COLO668 (cell line): ENCODE results near the gene DNAAF1.
"Not testable (repeated sequence)": the region's sequence is repeated elsewhere in the genome, so short reads cannot be mapped to it uniquely, and the experiment has no call there.

Source experiments
- DNase-seq: peaks from one replicate; lab custom pipeline; 2025; ENCODE audit not compliant: unreplicated experiment; lab: John Stamatoyannopoulos, UW

The DNAAF1 gene

DNA sequence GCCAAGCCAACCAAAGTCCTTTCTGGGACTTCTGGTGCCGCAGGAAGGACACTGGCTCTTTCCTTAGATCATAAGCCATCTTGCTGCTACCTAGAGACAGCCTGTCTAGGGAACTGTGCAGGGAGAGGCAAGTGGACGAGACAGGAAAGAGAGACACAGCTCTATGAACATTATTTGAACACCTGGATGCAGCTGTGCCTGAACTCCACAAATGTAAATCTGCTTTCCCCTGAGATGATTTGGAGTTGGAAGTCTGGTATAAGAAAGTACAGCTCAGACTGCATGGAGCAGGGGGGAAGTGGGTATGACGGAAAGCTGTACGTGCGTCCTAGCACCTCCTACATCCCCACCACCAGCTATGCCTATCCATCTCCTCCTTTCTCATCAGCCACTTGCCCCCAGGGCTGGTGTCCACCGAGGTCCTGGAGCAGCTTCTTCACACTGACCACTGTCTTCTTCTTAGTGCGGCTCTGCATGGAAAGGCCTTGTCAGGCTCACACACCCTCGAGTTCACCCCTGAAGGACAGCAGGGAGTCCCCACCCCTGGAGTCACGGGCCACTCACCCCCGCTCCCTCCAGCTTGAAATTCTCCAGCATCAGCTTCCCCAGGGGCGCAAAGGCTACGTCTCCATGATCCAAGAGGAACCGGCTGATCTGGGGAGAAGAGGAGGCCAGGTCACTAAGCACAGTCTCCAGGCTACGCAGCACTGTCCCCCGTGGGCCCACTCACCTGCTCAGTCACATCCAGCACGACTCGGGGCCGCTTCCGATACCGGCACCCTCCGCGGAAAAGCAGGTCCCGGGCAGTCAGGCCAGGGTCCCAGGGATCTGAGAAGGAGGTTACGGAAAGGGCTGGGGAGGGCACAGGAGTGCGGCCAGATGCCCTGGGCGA, 37.8 kb downstream of the DNAAF1 start:
- no peak for DNase-seq

DNA sequence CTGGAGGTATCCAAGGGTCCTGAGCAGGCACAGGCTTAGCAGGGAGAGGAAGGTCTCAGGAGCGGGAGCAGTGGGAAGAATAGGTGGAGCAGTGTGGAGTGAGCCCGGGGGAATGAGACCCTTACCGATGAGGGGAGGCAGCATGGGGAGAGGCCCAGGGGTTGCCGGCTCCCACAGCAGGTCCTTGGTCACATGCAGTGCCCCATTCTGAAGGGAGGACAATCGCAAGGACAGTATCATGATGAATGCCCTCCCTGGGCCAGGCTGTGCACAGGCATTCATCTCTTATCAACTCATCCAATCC, 38.4 kb downstream of the DNAAF1 start:
- DNase-seq, result no peak

GRCh38 chr16:84183911-84184591, 38.9 kb downstream of the DNAAF1 start:
- DNase-seq, result no peak

DNA sequence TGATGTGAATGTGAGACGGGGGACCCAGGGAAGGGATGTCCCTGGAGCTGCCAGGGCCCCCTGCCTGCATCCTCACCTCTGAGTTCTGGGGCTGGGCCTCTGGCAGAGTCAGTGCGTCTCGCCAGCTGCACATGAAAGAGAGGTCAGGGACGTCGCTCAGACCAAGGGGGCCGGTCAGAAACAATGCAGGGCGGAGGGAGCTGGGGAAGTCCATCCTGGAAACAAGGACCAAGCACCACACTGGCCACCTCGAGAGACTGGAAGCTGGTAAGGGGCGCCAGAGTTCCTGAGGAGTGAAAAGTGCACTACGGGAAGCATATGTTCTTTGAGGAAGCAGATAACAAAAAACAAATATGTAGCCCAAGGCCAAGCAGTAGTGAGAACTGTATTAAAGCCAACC, 39.7 kb downstream of the DNAAF1 start:
- no peak for DNase-seq

DNA sequence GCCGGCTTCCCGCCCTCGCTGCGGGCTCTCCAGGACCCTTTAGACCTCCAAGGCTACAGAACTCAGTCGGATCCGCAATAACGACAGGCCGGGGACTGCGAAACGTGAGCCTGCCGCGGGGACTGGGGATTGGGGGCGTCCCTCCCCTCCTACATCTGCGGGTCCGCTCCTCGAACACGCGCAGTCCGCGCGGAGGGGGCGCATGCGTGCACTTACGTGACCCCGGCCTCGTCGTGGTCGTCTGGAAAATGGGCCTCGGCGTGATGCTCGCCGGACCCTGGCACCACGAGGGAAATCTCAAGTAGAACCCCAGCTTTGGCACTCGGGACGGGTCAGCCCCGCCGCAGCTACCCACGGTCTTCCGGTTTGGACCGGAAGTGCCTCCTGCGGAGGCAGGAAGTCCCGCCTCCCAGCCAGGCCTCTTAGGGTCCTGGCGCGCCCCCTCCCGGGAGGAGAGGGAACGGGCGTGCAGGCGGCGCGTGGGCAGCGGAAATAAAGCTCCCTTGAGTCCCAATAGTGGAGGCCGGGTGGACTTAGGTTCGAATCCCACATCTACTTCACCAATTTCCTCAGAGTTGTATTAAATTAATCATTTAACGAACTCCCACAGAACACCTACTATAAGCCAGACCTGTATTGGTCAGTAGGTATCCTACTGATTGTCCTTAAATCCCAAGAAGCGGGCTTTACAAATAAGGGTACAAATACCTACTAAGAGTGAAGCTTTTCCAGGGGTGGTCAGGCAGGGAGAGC, 41.8 kb downstream of the DNAAF1 start, which contains the start of gene TAF1C:
TSS of gene TAF1C (minus strand) at position 373 of the 753 bp plus-strand sequence. CDS start 2,069 bp downstream, outside the sequence.
- DNase-seq, result peak; percentile 95

GRCh38 chr16:84190731-84191388, 45.8 kb downstream of the DNAAF1 start, which contains the start of gene ADAD2:
Gene ADAD2, plus strand, starts transcription at chr16:84191157. Its CDS starts 74 bp downstream, at chr16:84191231.
- DNase-seq, result no peak

DNA sequence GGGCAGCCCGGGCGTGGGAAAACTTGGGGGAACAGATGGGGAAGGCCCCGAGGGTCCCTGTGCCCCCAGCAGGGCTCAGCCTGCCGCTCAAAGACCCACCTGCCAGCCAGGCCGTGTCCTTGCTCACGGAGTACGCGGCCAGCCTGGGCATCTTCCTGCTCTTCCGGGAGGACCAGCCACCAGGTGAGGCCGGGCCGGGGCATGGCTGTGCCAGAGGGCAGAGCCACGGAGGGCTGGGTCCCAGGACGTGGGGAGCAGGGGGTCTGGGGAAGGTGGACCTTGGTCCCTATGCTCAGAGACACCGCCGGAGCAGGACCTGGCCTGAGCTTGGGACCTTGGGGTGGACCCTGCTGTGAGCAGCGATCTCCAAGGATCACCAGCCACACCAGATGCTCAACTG, 46.4 kb downstream of the DNAAF1 start:
- DNase-seq, result no peak

- DNase-seq, result no peak
Measured at GRCh38 chr16:84193480-84193879, 48.4 kb downstream of the DNAAF1 start.

DNA sequence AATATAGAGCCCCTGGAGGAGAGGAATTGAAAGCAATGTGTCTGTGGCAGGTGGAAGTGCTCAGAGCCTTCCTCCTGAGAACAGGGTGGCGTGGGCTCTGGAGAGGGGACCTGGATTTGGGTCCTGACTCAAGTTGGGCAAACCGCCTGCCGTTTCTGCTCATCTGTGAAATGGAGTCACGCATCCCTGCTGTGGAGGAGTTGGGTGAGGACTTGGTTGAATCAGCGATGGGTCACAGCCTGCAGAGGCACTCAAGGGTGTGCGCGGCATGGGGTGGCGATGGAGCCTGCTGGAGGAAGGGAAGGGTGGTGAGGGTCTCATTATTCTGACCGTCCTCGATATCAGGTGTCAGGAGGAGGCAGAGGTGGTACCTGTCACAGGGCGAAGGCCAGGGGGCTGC, 48.9 kb downstream of the DNAAF1 start:
- no peak for DNase-seq

DNA sequence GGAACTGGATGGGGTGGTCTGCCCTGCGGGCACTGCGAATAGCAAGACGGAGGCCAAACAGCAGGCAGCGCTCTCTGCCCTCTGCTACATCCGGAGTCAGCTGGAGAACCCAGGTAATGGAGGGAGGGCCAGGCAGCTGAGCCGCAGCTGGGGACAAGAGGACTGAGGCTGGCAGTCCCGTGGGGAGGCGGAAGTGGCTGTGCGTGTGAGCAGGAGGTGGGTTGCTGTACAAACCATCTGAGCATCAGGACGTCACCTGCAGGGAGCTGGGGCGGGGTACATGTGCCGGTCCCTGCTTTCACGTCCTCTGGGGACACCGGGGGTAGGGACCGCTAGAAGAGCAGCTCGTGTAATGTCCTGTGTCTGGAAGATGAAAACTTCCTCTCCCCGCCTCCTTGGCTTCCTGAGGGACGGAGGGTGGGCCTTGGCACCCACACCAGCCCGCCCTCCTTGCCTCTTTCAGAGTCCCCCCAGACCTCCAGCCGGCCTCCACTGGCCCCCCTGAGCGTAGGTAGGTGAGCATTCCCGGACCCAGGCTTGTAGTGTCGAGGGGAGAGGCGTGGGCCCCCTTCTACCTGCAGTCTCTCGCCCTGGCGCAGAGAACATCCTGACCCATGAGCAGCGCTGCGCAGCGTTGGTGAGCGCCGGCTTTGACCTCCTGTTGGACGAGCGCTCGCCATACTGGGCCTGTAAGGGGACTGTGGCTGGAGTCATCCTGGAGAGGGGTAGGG, 49.5 kb downstream of the DNAAF1 start:
- peak; percentile 58 for DNase-seq

- DNase-seq, result no peak
Measured at GRCh38 chr16:84195201-84196093, 50.3 kb downstream of the DNAAF1 start.

DNA sequence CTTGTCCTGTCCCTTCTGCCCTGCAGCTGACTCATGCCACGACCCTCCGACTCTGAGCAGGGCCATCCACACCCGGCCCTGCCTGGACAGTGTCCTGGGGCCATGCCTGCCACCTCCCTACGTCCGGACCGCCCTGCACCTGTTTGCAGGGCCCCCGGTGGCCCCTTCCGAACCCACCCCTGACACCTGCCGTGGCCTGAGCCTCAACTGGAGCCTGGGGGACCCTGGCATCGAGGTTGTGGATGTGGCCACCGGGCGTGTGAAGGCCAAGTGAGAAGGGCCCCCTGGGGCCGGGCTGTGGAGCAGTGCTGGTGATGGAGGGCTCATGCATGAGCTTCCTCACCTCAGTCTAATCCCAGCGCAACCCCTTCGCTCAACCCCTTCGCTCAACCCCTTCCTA, 51.0 kb downstream of the DNAAF1 start:
- DNase-seq, result no peak

DNA sequence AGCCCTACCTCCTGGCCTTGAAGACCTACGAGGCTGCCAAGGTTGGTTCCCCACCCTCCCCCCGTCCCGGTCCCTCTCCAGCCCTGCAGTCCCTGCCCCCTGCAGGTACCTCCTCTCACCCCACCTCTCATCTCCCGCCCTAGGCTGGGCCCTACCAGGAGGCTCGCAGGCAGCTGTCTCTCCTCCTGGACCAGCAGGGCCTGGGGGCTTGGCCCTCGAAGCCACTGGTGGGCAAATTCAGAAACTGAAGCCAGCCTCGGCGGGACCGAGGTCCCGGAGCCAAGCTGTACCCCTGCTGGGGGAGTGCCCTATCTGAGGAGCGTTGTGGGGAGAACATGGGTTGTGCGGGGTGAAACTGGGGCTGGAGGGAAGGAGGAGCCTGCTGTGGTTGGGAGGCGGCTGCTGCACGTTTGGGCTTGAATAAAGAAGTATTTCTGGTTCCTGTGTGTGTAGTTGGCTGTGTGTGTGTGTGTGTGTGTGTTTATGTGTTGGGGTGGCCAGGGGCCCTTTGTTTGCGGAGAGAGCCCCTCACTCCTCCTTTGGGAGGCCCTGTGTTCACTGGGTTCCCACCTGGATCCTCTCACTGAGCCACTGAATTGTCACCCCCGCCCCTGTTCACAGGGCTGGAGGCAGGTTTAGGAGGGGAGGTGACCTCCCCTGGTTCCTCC, 51.8 kb downstream of the DNAAF1 start:
- DNase-seq, result no peak

GRCh38 chr16:84197466-84198128, 52.5 kb downstream of the DNAAF1 start:
- DNase-seq, result no peak

GRCh38 chr16:84198401-84198800, 53.3 kb downstream of the DNAAF1 start:
- DNase-seq, result no peak

DNA sequence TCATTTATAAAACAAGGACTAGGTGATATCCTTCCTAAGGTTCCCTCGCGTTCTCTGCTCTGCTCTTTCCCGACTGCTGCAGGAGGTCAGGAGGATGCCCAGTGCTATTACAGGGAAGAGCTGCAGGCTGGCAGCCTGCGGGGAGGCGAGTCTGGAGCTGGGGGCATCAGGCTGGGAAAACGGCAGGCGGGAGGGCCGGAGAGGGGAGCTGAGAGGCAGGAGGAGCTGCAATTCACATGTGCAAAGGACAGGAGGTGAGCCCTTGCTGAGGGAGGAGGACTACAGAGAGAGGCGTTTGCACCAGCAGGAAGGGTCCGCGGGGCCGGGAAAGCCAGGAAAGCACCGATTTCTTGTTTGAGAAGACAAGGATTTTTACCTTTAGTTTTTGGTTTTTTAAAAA, 54.0 kb downstream of the DNAAF1 start:
- no peak for DNase-seq

DNA sequence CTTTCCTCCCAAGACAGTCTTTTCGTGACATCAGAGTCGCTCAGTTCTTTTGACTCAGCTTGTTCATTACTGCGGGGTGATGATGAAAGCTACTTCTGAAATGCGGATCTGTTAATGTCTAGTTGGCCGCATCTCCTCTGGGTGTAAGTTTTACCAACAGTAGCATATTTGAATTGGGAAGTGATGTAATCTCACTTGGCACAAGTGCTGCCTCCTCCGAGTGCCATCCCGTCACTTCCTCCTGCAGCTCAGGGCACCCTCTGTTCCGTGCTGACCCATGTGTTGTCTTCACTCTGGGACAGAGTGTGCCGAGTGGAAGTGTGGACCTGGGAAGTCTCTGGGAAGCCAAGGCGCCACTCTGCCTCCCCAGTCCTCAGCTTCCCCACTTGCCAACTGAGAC, 54.8 kb downstream of the DNAAF1 start:
- no peak for DNase-seq

GRCh38 chr16:84204551-84204950, 59.4 kb downstream of the DNAAF1 start:
- DNase-seq, result not testable (repeated sequence)
